ENCODE results near the gene TBC1D22B.

DNA sequence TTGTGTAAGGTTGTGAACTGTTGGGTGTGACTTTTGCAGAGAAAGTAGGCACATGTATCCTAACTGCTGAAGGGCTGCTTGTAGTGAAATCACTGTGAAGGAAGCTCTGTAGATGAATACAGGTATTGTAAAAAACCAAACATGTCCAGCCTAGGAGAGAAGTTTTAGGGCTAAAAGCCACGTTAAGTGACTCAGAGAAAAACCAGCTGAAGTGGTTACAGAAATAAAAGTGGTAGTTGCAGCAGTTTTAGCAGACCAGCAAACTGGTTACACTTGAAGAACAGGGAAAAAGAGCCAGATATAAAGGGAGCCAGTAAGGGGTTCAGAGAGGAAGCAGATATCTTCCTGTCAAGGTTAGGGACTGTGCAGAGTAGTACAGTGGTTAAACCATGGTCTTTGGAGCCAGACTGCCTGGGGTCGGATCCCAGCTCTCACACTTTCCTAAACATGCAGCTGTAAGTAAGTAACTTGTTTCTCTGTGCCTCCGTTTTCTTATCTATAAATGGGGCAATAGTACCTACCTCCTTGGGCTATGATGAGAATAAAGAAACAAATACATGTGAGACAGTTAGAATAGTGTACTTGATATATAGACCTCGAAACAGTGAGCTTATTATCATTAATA is 62.4 kb downstream of the TBC1D22B start:
- TF ChIP-seq, protein P1, sequence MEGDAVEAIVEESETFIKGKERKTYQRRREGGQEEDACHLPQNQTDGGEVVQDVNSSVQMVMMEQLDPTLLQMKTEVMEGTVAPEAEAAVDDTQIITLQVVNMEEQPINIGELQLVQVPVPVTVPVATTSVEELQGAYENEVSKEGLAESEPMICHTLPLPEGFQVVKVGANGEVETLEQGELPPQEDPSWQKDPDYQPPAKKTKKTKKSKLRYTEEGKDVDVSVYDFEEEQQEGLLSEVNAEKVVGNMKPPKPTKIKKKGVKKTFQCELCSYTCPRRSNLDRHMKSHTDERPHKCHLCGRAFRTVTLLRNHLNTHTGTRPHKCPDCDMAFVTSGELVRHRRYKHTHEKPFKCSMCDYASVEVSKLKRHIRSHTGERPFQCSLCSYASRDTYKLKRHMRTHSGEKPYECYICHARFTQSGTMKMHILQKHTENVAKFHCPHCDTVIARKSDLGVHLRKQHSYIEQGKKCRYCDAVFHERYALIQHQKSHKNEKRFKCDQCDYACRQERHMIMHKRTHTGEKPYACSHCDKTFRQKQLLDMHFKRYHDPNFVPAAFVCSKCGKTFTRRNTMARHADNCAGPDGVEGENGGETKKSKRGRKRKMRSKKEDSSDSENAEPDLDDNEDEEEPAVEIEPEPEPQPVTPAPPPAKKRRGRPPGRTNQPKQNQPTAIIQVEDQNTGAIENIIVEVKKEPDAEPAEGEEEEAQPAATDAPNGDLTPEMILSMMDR (IDR thresholded peaks at IDR 0.05), result no peak
- no peak for TF ChIP-seq EZH2 (IDR thresholded peaks at IDR 0.05)
- no peak for TF ChIP-seq EZH2phosphoT487 (IDR thresholded peaks at IDR 0.05)
